Stimulated activated CD4-positive, alpha-beta T cell treated with anti-CD3 and anti-CD28 coated beads, Interleukin-12 subunit alpha, Interleukin-12 subunit beta, amount 100 ng/mL, for 4 hours (primary cell): Measurements from ENCODE around the gene UPP2.

Experiments
- DNase-seq: peaks from one replicate; pipeline ENCODE4 v3.0.0-alpha.2; 2020

UPP2 gene

DNA sequence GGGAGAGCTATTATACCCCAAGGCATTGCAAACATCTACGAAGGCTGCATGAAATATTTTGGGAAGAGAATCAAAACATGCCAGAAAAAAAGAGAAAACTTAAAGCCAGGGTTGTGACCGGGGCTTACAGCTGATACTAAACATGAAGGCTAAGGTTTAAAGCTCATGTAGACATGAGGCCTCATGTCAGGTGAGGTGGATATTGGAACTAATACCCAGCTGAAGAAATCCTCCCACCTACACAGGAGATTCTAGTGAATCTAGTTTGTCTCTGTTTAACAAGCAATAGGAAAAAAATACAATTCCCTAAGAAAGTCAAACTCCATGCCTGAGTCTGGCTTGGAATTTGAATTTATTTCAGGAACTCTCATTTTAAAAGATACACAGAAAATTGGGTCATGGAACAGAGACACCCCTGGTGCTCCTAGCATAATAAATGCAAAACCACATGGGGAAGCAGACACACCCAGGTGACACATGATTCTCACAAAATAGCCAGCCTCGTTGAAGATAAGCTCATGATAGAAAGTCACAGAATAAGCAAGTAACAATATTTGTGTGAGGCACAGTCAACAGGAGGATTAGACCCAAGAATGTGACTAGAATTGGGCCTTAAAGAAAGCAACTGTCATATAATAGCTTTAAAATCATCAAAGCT, 42.2 kb downstream of the UPP2 start:
- DNase-seq: no peak

DNA sequence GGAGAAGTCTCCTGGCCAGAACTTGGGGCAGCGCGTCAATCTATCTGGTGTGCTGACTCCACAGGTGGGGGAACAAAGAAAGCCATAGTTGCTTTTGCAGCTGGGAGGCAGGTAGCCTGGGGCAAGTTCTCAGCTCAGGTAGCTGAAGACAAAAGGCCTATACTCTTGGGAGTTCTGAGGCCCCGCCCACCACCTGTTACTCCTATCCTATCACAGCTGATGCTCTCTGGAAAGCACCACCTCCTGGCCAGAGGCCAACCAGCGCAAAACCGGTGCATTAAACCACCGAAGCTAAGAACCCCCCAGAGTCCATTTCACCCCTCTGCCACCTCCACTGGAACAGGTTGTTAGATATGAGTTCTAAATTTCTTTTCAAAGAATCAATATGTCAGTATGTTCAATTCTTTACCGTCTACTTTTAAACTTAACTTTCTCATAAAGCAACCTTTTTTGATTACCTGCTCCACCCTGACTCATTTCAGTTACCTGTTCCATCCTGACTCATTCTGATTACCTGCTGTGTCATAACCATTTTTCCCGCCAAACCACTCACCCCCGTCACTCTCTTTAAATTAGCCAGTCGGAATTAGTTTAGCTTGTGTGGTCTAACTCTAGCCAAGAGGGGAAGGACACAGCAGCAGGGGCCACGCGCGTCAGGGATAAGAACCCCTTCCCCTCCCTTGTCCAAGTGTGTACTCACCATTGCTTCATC, 43.4 kb downstream of the UPP2 start:
- no peak for DNase-seq

DNA sequence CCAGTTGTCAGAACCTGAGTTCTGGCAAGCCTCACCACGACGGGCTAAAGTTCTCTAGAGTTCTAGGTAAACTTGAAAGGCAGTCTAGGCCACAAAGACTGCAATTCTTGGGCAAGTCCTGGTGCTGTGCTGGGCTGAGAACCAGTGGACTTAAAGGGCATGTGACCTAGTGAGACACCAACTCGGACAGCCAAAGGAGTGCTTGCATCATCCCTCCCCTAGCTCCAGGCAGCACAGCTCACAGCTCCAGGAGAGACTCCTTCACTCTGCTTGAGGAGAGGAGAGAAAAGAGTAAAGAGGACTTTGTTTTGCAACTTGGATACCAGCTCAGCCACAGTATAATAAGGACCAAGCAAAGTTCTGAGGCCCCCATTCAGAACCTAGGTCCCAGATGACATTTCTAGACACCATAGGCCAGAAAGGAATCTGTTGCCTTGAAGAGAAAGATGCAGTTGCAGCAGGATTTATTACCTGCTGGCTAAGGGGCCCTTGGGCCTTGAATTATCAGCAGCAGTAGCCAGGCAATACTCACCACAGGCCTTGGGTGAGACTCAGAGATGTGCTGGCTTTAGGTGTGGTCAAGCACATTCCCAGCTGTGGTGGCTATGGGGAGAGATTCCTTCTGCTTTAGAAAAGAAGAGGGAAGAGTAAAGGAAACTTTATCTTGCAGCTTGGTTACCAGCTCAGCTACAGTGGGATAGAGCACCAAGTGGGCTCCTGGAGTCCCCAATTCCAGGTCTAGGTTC, 51.8 kb downstream of the UPP2 start:
- DNase-seq: no peak

DNA sequence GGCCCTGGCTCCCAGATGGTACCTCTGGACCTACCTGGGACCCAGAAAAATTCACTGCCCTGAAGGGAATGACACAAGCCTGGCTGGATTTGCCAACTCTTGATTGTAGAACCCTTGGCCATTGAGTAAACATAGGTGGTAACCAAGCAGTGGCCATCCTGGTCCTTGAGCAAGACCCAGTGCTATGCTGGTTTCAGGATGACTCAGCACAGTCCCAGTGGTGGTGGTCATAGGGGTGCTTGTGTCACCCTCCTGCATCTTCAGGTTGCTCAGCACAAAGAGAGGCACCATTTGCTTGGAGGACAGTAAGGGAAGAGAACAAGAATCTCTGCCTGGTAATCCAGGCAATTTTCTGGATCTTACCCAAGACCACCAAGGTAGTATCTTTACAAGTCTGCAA, 52.9 kb downstream of the UPP2 start:
- DNase-seq: no peak

DNA sequence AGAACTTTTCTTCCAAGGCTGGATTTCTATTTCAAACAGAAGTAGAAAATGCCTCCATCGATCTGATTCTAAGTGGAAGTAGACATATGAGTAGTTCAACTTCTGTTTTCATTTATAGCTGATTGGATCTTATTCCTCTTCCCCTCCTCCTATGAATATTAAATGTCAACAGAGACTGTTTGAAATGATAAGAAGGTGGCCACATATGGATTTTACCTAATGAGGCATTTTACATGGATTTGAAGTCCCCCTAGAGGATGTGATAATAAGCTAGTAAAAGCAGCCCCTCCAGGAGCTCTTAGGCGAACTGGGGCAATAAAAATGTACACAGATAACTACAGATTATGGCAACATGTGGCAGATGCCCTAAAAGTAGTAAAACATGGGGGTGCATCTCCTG, 71.0 kb downstream of the UPP2 start:
- DNase-seq: no peak

DNA sequence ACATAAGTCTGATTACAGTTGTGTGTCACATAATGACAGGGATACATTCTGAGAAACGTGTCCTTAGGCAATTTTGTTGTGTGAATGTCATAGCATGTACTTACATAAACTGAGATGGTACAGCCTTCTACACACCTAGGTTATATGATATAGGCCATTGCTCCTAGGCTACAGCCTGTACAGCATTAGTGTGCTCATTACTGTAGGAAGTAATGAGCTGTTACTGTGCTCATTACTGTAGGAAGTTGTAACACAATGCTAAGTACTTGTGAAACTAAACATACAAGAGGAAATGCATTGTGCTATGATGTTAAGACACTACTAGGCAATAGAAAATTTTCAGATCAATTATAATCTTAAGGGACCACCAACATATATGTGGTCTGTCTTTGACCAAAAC, 72.8 kb downstream of the UPP2 start:
- DNase-seq: no peak

DNA sequence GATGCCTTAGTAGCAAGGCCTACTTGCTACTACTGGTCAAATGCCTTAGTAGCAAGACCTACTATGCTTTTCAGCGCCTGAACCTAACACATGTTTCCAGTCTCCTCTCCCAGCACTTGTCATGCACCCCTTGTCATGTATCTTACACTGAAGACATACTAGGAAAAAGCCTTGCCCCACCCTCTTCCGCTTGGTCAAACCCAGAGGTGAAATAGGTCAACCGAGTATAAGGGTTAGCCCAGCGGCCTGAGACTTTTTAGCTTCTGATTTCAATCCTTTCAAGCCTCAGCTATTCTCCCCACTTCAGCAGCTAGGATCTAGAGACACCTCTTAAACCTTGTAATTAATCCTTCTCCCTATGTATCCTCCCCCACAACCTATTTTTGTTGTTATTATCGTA, 73.3 kb downstream of the UPP2 start:
- DNase-seq: no peak

DNA sequence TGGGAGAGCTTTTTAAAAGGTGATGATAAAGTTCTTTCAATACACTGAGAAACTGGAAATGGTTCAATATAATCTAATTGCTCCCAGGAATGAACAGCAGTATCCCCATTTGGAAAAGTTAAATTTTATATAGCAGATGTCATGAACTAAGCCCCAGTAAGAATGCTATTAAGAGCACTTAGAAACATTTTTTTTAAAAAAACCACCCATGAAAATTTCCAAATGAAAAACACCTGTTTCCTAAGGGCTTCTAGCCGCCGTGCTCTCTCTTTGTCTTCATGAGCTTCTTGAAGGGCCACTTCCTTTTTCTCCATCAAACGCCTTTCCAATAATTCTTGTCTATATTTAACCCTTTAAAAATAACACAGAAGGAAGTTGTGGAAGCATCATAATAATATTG, 77.0 kb downstream of the UPP2 start:
- DNase-seq: no peak

DNA sequence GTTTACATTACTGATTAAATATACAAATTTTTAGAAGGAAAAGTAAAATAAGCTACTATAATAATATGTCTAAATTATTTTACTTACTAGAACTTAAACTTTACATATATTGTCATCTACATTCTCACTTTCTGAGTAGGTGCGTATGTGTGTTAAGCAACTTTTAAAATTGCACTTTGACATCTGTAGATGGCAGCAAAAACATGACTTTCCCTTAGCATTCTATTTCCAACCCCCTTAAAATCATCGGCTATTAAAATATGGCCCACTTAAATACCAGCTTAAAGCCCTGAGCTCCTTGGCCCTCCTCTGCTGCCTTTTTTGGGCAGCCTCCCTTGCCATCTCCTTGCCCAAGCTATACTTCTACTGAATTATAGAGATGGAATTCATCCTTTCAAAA, 78.0 kb downstream of the UPP2 start:
- no peak for DNase-seq

DNA sequence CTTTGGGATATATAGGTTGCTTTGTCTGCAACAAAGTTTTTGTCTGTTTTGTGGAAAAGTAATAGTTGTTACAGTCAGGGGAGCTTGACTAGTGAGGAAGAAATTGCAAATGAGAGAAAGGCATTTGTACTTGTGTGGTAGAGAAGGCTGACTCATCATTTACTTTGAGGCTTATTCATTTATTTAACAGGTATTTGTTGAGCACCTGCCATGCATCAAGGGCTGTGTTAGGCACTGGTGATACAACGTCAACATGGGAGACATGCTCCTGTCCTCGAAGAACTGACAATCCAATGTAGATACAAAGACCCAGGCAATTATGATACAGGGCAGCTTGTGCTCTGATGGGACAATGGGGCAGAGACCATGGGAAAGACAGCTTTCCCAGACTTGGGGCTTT, 79.5 kb downstream of the UPP2 start:
- no peak for DNase-seq

DNA sequence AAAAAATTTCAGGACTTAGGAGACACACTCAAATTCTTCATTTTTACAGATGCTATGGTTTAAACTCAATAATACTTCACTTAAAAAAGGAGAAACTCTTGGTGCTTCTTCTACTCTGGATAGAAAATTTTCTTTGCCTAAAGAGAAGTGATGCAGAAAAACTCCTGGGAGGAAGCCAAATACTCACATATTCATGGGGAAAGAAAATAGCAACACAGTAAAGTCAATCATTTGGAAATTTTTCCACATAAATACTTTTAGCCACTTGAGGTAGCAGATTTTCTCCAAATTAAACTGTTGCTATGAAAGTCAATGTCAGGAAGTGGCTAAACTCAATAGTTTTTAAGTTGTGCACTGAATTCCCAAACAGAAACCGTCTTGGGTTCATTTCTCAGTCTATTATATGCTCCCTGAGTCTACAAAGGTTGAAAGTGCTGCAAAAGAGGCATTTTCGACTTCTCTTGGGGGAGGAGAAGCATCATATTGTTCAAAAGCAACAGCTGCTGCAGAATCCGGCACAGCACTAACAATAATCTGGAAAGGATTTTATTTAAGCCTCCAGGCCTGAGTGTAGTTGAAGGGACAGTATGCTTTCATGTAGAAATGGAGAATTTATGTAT, 81.1 kb downstream of the UPP2 start:
- no peak for DNase-seq

DNA sequence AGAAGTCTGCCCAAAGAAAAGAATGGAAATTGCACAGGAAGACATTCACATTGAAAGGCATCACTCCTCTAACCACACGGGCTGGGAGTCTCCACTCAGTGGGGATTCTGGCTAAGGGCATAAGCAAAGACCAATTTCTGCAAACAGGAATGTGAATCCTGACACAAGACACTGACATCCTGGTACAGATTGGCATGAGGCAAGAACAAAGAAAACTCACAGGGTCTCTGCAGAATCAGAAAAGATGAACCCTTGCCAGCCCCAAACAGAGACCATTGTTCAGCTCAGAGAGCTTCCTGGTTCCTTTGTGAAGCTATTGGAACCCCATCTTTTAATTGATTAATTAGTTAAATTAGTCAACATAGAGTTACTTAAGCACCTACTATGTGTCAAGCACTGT, 82.3 kb downstream of the UPP2 start:
- no peak for DNase-seq

DNA sequence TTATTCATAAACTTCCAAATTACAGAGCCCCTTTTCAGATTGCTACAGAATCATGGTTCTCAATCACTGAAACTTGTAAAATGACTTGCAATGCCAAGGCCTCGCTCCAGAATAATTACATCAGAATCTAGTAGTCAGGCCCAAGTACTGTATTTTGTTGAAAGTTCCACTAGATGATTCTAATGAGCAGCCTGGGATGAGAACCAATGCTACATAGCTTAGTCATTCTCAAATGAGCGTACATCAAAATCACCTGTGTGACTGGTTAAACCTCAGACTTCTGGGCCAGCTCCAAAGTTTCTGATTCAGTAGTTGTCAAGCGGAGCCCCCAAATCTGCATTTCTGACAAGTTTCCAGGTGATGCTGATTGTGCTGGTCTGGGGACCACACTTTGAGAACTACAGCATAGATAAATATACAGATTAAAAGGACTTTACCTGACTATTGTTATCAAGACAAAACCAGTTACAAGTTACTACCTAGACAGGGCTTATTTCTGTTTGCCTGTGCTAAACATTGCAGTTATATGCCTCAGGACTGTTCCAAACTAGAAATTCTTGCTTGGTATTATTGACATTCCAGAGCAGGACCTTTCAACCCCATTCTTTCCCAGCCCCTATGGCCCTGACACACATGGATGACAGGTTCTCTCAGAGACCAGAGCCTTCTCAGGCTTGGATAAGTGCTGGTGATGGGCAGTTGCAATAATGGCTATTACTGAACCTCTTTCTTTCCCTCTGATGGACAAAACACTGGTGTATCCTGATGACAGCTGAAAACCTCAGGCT, 83.1 kb downstream of the UPP2 start:
- no peak for DNase-seq
